OCI-LY1 (cell line): ENCODE measurements around the gene METTL25.

Experiments
- H2AFZ ChIP-seq: fragments of 200-600 bp; sonication (generic), shearing (Covaris generic); 2 replicates; pipeline ENCODE4 v1.6.0; 2014; ENCODE audit warnings: antibody characterized with exemption, mild to moderate bottlenecking, low read length
- H3F3A ChIP-seq: fragments of 200-600 bp; sonication (generic), shearing (Covaris generic); 2 replicates; pipeline ENCODE4 v1.6.0; 2014; ENCODE audit warnings: mild to moderate bottlenecking, antibody characterized with exemption, low read length, moderate library complexity; ENCODE audit not compliant: insufficient read depth
- H3K27ac ChIP-seq: fragments of 200-600 bp; sonication (generic); 2 replicates; pipeline ENCODE4 v1.5.1; 2014; ENCODE audit warnings: low read length, mixed run types, mild to moderate bottlenecking, low read depth; ENCODE audit not compliant: poor library complexity, severe bottlenecking
- H3K27me3 ChIP-seq: fragments of 200-600 bp; sonication (generic); 2 replicates; pipeline ENCODE4 v1.6.0; 2014; ENCODE audit warnings: antibody characterized with exemption, mild to moderate bottlenecking, low read length, moderate library complexity; ENCODE audit not compliant: insufficient read depth
- H3K36me3 ChIP-seq: fragments of 200-600 bp; sonication (generic); 2 replicates; pipeline ENCODE4 v1.6.1; 2014; ENCODE audit warnings: mild to moderate bottlenecking, antibody characterized with exemption, low read length, moderate library complexity, mixed read lengths; ENCODE audit not compliant: insufficient read depth
- H3K4me1 ChIP-seq: fragments of 200-600 bp; sonication (generic); 2 replicates; pipeline ENCODE4 v1.5.1; 2014; ENCODE audit warnings: mild to moderate bottlenecking, low read length, moderate library complexity; ENCODE audit not compliant: insufficient read depth, severe bottlenecking
- H3K4me2 ChIP-seq: fragments of 200-600 bp; sonication (generic), shearing (Covaris generic); 2 replicates; pipeline ENCODE4 v1.6.1; 2014; ENCODE audit warnings: low read length
- H3K4me3 ChIP-seq: fragments of 200-600 bp; sonication (generic); 2 replicates; pipeline ENCODE4 v1.5.1; 2014; ENCODE audit warnings: low read length, low read depth, mild to moderate bottlenecking, mixed read lengths; ENCODE audit not compliant: poor library complexity, severe bottlenecking
- H3K79me2 ChIP-seq: fragments of 200-600 bp; shearing (Covaris generic); 2 replicates; pipeline ENCODE4 v1.6.1; 2016; ENCODE audit warnings: mixed run types, low read length, mixed read lengths; ENCODE audit not compliant: insufficient read depth
- H3K9ac ChIP-seq: fragments of 200-600 bp; sonication (generic), shearing (Covaris generic); 2 replicates; pipeline ENCODE4 v1.6.1; 2014; ENCODE audit warnings: mild to moderate bottlenecking, low read length, mixed read lengths
- H3K9me2 ChIP-seq: fragments of 200-600 bp; sonication (generic), shearing (Covaris generic); 2 replicates; pipeline ENCODE4 v1.6.1; 2014; ENCODE audit warnings: low read depth, mild to moderate bottlenecking, low read length, mixed read lengths
- H3K9me3 ChIP-seq: fragments of 200-600 bp; shearing (Covaris generic); 2 replicates; pipeline ENCODE4 v1.6.1; 2014; ENCODE audit warnings: low read length, mixed read lengths
- H4K20me1 ChIP-seq: fragments of 200-600 bp; sonication (generic), shearing (Covaris generic); 2 replicates; pipeline ENCODE4 v1.6.0; 2016; ENCODE audit warnings: mild to moderate bottlenecking, low read length; ENCODE audit not compliant: insufficient read depth
- CTCF ChIP-seq: fragments of 200-600 bp; sonication (generic), shearing (Covaris generic); IDR thresholded peaks from 2 replicates; pipeline ENCODE4 v1.5.1; 2017; ENCODE audit warnings: mild to moderate bottlenecking, antibody characterized with exemption, low read length, moderate library complexity, mixed read lengths
- EZH2 ChIP-seq: fragments of 200-600 bp; sonication (generic), shearing (Covaris generic); IDR thresholded peaks from 2 replicates; pipeline ENCODE4 v1.8.0; 2017; ENCODE audit warnings: borderline replicate concordance, mixed run types, mild to moderate bottlenecking, antibody characterized with exemption, low read length, moderate library complexity, mixed read lengths

METTL25 gene

GRCh38 chr12:82458101-82458500 lies 99.8 kb downstream of the METTL25 start:
- Histone ChIP-seq H3K27me3 (no peaks in the 10 kb centered on the region), H3K9me3 (no peaks in the 10 kb centered on the region), H3K27ac (no peak overlapping the region), H4K20me1 (no peaks in the 10 kb centered on the region), H3K4me2 (no peak overlapping the region), H2AFZ (no peak overlapping the region), H3K9ac (no peak overlapping the region), H3K79me2 (no peaks in the 10 kb centered on the region), H3F3A (no peaks in the 10 kb centered on the region), H3K9me2 (no peaks in the 10 kb centered on the region), H3K36me3 (no peaks in the 10 kb centered on the region), H3K4me1 (no peaks in the 10 kb centered on the region), H3K4me3 (no peak overlapping the region)
- no peak for TF ChIP-seq CTCF
- no peak for TF ChIP-seq EZH2

GRCh38 chr12:82461393-82461792 lies 103.1 kb downstream of the METTL25 start:
- Histone ChIP-seq H3K9me2 (no peaks in the 10 kb centered on the region), H4K20me1 (no peaks in the 10 kb centered on the region), H3K36me3 (no peaks in the 10 kb centered on the region), H3K4me2 (no peak overlapping the region), H3K4me3 (no peak overlapping the region), H3F3A (no peaks in the 10 kb centered on the region), H3K9ac (no peak overlapping the region), H3K27me3 (no peaks in the 10 kb centered on the region), H3K79me2 (no peaks in the 10 kb centered on the region), H2AFZ (no peak overlapping the region), H3K27ac (no peak overlapping the region), H3K4me1 (no peaks in the 10 kb centered on the region), H3K9me3 (no peaks in the 10 kb centered on the region)
- TF ChIP-seq EZH2 (no peak), CTCF (no peak)

- Histone ChIP-seq H3K9me3 (no peaks in the 10 kb centered on the region), H3K79me2 (no peaks in the 10 kb centered on the region), H3K9ac (no peak overlapping the region), H3K4me3 (no peak overlapping the region), H3K36me3 (no peaks in the 10 kb centered on the region), H3K27me3 (no peaks in the 10 kb centered on the region), H3K9me2 (no peaks in the 10 kb centered on the region), H3F3A (no peaks in the 10 kb centered on the region), H3K4me1 (no peaks in the 10 kb centered on the region), H4K20me1 (no peaks in the 10 kb centered on the region), H2AFZ (no peak overlapping the region), H3K4me2 (no peak overlapping the region), H3K27ac (no peak overlapping the region)
- TF ChIP-seq EZH2 (no peak), CTCF (no peak)
Measured at GRCh38 chr12:82461836-82462235, 103.5 kb downstream of the METTL25 start.
